ENCODE measurements around the gene ICE1.
"Not testable (repeated sequence)": the region's sequence is repeated elsewhere in the genome, so short reads cannot be mapped to it uniquely, and the experiment has no call there.

ICE1 gene

DNA sequence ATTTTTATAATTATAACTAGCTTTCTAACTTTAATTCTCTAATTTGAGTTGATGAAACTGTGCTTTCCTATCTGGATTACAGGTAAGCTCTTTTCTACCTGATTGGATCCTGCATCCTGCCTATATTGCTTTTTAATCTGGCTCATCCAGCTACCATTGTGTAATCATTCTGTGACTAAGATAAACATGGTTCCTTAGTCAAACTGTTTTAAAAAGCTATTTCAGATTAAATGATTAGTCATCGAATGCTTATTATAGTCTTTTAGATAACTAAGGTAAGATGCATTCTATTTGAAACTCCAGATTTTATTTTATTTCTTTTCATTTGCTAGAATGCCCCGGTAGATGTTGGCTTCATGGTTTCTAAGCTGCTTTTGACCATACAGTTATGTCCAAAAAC, 50.7 kb downstream of the ICE1 start:
- no CpG with 5 or more reads among the region's 2 CpGs for WGBS, 2 experiments (ENCODE audit: insufficient coverage in 2 of 2)
- Histone ChIP-seq H3K36me3 (ENCODE audit: control insufficient read depth, insufficient read depth, low read length) (peaks cover 58% of the 10 kb centered on the region), H3K9me3 (ENCODE audit: control insufficient read depth, low read length) (no peaks in the 10 kb centered on the region), H3K27ac (ENCODE audit: low read depth, low read length, severe bottlenecking) (no peak overlapping the region), H3K4me3 (ENCODE audit: extremely low read depth, insufficient read depth, low read length, poor library complexity, severe bottlenecking) (no peak overlapping the region), H3K4me1 (ENCODE audit: control insufficient read depth, insufficient read depth, low read length, poor library complexity, severe bottlenecking) (no peaks in the 10 kb centered on the region)

DNA sequence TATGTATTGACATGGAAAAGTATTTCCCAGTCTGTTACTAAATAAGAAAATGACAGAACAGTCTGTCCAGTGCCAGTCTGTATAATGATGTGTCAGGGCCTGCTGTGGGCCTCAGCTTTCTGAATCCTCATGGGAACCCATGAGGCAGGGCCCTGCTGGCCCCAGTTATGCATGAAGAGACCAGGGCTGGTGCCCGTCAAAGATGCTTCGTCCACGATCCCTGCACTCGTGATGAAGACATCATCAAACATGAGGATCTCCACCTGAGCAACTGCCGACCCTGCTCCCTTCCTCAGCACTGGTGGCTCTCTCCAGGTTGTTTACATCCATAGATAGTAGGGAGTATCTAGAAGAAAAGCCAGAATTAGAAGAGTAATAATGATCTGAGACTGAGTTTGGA, 52.5 kb downstream of the ICE1 start:
- H3K9me3 ChIP-seq (ENCODE audit: control insufficient read depth, low read length): no peaks in the 10 kb centered on the region
- H3K27ac ChIP-seq (ENCODE audit: low read depth, low read length, severe bottlenecking): no peak overlapping the region
- H3K36me3 ChIP-seq (ENCODE audit: control insufficient read depth, insufficient read depth, low read length): peaks cover 64% of the 10 kb centered on the region
- 80 to 97% methylated on average over 4 to 5 of the region's 5 CpGs for WGBS, 2 experiments (ENCODE audit: insufficient coverage in 2 of 2)
- H3K4me3 ChIP-seq (ENCODE audit: extremely low read depth, insufficient read depth, low read length, poor library complexity, severe bottlenecking): no peak overlapping the region
- no peaks in the 10 kb centered on the region for H3K4me1 ChIP-seq (ENCODE audit: control insufficient read depth, insufficient read depth, low read length, poor library complexity, severe bottlenecking)

DNA sequence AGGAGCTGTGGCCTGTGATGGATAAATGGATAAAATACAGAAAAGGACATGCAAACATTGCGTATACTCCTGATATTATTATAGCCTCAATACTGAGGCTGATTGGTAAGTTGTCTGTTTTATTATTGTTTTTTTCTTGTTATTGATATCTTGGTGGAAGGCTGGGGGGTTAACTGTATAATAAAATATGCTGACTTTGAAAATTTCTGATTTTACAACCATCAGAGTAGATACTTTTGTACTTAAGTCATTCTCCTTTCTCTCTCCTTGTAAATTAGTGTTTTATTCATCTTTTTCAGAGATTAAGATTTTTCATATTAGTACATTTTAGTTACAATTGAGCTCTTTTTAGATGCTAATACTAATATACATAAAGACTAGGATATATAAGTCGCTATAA, 53.5 kb downstream of the ICE1 start:
- H3K4me1 ChIP-seq (ENCODE audit: control insufficient read depth, insufficient read depth, low read length, poor library complexity, severe bottlenecking): no peaks in the 10 kb centered on the region
- no peak overlapping the region for H3K4me3 ChIP-seq (ENCODE audit: extremely low read depth, insufficient read depth, low read length, poor library complexity, severe bottlenecking)
- H3K9me3 ChIP-seq (ENCODE audit: control insufficient read depth, low read length): no peaks in the 10 kb centered on the region
- H3K27ac ChIP-seq (ENCODE audit: low read depth, low read length, severe bottlenecking): no peak overlapping the region
- peaks cover 68% of the 10 kb centered on the region for H3K36me3 ChIP-seq (ENCODE audit: control insufficient read depth, insufficient read depth, low read length)
- WGBS, 2 experiments (ENCODE audit: insufficient coverage in 2 of 2): no CpG with 5 or more reads among the region's 2 CpGs

DNA sequence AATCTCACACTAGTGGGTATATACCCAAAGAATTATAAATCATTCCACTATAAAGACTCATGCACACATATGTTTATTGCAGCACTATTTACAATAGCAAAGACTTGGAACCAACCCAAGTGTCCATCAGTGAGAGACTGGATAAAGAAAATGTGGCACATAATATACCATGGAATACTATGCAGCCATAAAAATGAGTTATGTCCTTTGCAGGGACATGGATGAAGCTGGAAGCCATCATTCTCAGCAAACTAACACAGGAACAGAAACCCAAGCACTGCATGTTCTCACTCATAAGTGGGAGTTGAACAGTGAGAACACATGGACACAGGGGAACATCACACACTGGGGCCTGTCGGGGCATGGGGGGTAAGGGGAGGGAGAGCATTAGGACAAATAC, 57.1 kb downstream of the ICE1 start:
- not testable (repeated sequence) for H3K4me1 ChIP-seq (ENCODE audit: control insufficient read depth, insufficient read depth, low read length, poor library complexity, severe bottlenecking); H3K4me3 ChIP-seq (ENCODE audit: extremely low read depth, insufficient read depth, low read length, poor library complexity, severe bottlenecking); H3K27ac ChIP-seq (ENCODE audit: low read depth, low read length, severe bottlenecking); H3K9me3 ChIP-seq (ENCODE audit: control insufficient read depth, low read length)
- no CpG with 5 or more reads among the region's 1 CpG for WGBS, 2 experiments (ENCODE audit: insufficient coverage in 2 of 2)
- peaks cover 62% of the 10 kb centered on the region for H3K36me3 ChIP-seq (ENCODE audit: control insufficient read depth, insufficient read depth, low read length)

DNA sequence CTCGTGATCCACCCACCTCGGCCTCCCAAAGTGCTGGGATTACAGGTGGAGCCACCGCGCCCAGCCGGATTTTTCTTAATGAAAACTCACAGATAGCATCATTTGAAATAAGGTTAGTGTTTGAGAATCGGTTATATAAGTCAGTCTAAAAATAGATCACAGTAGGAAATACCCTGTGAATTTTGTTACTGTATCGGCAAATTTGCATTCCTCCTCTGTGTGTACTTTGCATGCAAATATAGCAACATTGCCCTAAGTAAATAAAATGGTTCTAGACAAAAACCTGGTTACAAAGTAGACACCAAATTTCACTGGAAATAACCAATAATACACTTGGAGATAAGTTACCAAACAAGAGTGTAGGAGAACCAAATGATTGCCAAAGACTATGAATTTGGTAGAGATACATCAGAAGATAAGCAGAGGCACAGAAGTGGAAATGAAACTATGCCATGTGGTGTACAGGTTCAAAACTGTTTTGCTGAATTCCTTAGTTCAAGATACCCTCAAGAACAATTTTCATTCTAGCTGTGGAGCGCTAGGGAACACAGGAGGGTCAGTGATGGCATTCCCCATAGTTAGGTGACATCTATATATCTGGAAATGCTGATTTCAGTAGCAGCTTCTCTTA, 58.1 kb downstream of the ICE1 start:
- H3K4me1 ChIP-seq (ENCODE audit: control insufficient read depth, insufficient read depth, low read length, poor library complexity, severe bottlenecking): no peaks in the 10 kb centered on the region
- H3K36me3 ChIP-seq (ENCODE audit: control insufficient read depth, insufficient read depth, low read length): peaks cover 56% of the 10 kb centered on the region
- no peak overlapping the region for H3K27ac ChIP-seq (ENCODE audit: low read depth, low read length, severe bottlenecking)
- 94% methylated on average over 3 of the region's 8 CpGs; no CpG with 5 or more reads in 1 of the 2 experiments for WGBS, 2 experiments (ENCODE audit: insufficient coverage in 2 of 2)
- H3K4me3 ChIP-seq (ENCODE audit: extremely low read depth, insufficient read depth, low read length, poor library complexity, severe bottlenecking): no peak overlapping the region
- H3K9me3 ChIP-seq (ENCODE audit: control insufficient read depth, low read length): no peaks in the 10 kb centered on the region

DNA sequence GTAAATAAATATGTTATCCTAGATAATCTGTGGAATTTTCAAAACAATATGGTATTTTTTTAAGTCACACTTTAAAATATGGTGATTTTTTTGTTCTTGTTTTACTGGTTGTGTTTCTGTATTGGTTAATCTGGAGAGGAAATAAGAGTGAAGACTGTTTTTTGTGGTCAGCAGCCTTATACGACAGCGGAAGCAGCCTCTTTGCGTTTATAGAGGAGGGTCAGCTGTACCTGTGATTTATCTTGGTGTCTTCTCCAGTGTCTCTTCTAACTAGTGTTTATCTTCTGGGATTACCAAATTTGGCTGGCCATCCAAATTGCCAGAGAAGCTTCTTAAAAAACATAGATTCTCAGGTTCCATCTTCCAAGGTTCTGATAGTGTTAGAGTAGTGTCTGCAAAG, 58.7 kb downstream of the ICE1 start:
- H3K36me3 ChIP-seq (ENCODE audit: control insufficient read depth, insufficient read depth, low read length): peaks cover 52% of the 10 kb centered on the region
- H3K27ac ChIP-seq (ENCODE audit: low read depth, low read length, severe bottlenecking): no peak overlapping the region
- H3K4me1 ChIP-seq (ENCODE audit: control insufficient read depth, insufficient read depth, low read length, poor library complexity, severe bottlenecking): no peaks in the 10 kb centered on the region
- 90 to 100% methylated on average over 3 of the region's 3 CpGs for WGBS, 2 experiments (ENCODE audit: insufficient coverage in 2 of 2)
- no peaks in the 10 kb centered on the region for H3K9me3 ChIP-seq (ENCODE audit: control insufficient read depth, low read length)
- no peak overlapping the region for H3K4me3 ChIP-seq (ENCODE audit: extremely low read depth, insufficient read depth, low read length, poor library complexity, severe bottlenecking)

DNA sequence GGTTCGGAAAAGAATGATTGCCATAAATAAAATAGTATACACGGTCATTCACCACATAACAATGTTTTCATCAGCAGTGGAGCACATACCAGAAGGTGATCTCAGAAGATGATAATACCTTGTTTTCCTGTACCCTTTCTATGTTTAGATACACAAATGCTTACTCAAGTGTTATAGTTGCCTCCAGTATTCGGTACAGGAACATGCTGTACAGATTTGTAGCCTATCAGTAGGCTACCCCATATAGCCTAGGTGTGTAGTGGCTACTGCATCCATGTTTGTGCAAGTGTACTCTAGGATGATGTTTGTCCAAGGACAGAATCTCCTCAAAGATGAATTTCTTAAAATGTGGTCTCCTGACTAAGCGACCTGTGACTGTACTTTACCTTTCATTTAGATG, 59.2 kb downstream of the ICE1 start:
- H3K9me3 ChIP-seq (ENCODE audit: control insufficient read depth, low read length): no peaks in the 10 kb centered on the region
- no peak overlapping the region for H3K4me3 ChIP-seq (ENCODE audit: extremely low read depth, insufficient read depth, low read length, poor library complexity, severe bottlenecking)
- H3K27ac ChIP-seq (ENCODE audit: low read depth, low read length, severe bottlenecking): no peak overlapping the region
- H3K36me3 ChIP-seq (ENCODE audit: control insufficient read depth, insufficient read depth, low read length): peaks cover 48% of the 10 kb centered on the region
- no peaks in the 10 kb centered on the region for H3K4me1 ChIP-seq (ENCODE audit: control insufficient read depth, insufficient read depth, low read length, poor library complexity, severe bottlenecking)
- 100% methylated on average over 1 of the region's 4 CpGs for WGBS, 2 experiments (ENCODE audit: insufficient coverage in 2 of 2)

DNA sequence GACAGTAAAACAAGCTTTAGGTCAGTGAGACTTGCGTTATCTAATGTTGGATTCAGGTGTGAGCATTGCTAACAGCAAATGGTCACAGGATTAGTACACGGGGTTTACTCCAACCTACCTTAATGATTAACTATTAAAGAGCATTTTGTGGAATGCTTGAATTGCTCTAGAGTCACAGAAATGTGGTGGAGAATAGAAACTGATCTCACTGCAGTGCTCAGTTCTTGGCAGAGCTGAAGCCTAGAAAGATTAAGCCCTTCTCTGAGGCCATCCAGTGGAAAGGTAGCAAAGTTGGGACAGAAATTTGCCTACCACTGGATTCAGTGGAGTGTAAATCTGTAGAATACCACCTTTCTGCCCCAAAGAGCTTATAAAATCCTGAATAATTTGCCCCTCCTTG, 60.9 kb downstream of the ICE1 start:
- Histone ChIP-seq H3K9me3 (ENCODE audit: control insufficient read depth, low read length) (no peaks in the 10 kb centered on the region), H3K4me1 (ENCODE audit: control insufficient read depth, insufficient read depth, low read length, poor library complexity, severe bottlenecking) (no peaks in the 10 kb centered on the region), H3K36me3 (ENCODE audit: control insufficient read depth, insufficient read depth, low read length) (peaks cover 43% of the 10 kb centered on the region), H3K4me3 (ENCODE audit: extremely low read depth, insufficient read depth, low read length, poor library complexity, severe bottlenecking) (no peak overlapping the region), H3K27ac (ENCODE audit: low read depth, low read length, severe bottlenecking) (no peak overlapping the region)
- 100% methylated on average over 1 of the region's 2 CpGs; no CpG with 5 or more reads in 1 of the 2 experiments for WGBS, 2 experiments (ENCODE audit: insufficient coverage in 2 of 2)

DNA sequence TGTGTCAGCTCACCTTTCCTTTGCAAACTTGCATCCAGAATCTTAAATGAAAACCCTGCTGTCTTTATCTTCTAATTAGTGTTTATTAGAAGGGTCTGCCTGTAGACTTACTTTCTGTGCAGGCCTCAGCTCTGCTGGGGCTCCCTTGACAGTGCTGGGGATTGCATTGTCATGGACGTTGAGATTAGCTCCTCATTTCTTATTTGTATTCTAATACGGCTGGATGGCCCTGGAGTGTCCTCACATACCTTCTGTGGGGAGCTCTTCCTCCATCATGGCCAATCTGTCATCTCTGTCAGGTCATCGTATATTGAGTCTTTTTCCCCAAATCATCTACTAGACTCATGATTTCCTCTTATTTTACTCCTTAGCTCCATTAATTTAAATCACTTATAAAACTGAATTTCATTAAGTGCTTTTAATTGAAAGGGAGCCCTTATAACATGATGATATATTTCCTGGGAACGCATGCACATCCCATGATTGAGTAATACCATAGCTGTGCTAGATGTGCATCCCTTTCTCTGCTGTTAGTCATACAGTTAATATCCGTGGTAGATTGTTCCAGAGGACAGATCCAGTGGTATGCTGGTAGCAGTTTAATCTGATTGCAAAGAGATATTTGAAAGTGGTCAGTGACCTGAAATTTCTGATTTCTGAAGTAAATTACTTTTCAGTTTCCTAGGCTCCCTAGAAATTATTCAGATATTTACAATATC, 61.6 kb downstream of the ICE1 start:
- H3K36me3 ChIP-seq (ENCODE audit: control insufficient read depth, insufficient read depth, low read length): peaks cover 42% of the 10 kb centered on the region
- H3K27ac ChIP-seq (ENCODE audit: low read depth, low read length, severe bottlenecking): no peak overlapping the region
- WGBS, 2 experiments (ENCODE audit: insufficient coverage in 2 of 2): 51 to 88% methylated on average over 2 to 5 of the region's 5 CpGs

GRCh38 chr5:5486122-5486521, 63.6 kb downstream of the ICE1 start:
- H3K4me3 ChIP-seq (ENCODE audit: extremely low read depth, insufficient read depth, low read length, poor library complexity, severe bottlenecking): no peak overlapping the region
- H3K9me3 ChIP-seq (ENCODE audit: control insufficient read depth, low read length): no peaks in the 10 kb centered on the region
- H3K36me3 ChIP-seq (ENCODE audit: control insufficient read depth, insufficient read depth, low read length): peaks cover 41% of the 10 kb centered on the region
- WGBS, 2 experiments (ENCODE audit: insufficient coverage in 2 of 2): 93 to 95% methylated on average over 2 of the region's 3 CpGs
- no peaks in the 10 kb centered on the region for H3K4me1 ChIP-seq (ENCODE audit: control insufficient read depth, insufficient read depth, low read length, poor library complexity, severe bottlenecking)
- H3K27ac ChIP-seq (ENCODE audit: low read depth, low read length, severe bottlenecking): no peak overlapping the region

More for the DNA sequence above, 61.6 kb downstream of the ICE1 start:
- no peaks in the 10 kb centered on the region for H3K9me3 ChIP-seq (ENCODE audit: control insufficient read depth, low read length)
- H3K4me3 ChIP-seq (ENCODE audit: extremely low read depth, insufficient read depth, low read length, poor library complexity, severe bottlenecking): no peak overlapping the region
- H3K4me1 ChIP-seq (ENCODE audit: control insufficient read depth, insufficient read depth, low read length, poor library complexity, severe bottlenecking): no peaks in the 10 kb centered on the region

All from mesodermal cell (in vitro differentiated cells).